Astrocyte of the cerebellum (primary cell): ENCODE measurements around the gene FLNC.

ENCODE experiments used
- DNase-seq: peaks from one replicate; pipeline ENCODE4 v3.0.0-alpha.2; 2011; ENCODE audit warnings: low read depth
- H3K4me3 ChIP-seq: 2 replicates; pipeline ENCODE4 v1.5.1; 2011; ENCODE audit warnings: mild to moderate bottlenecking, low read depth, low read length, moderate library complexity
- in situ Hi-C: cut with HindIII; loops from 2 replicates; pipeline ENCODE4 v1.10.0; 2017; ENCODE audit warnings: low sequenced_read_pairs
- TF ChIP-seq, protein P1 (sequence below): IDR thresholded peaks from 2 replicates; pipeline ENCODE4 v1.5.1; 2012; ENCODE audit warnings: low read length, low read depth, moderate library complexity, mild to moderate bottlenecking; ENCODE audit errors: missing control alignments

The FLNC gene

GRCh38 chr7:128889121-128889520, 58.9 kb downstream of the FLNC start:
- DNase-seq = no peak
- TF ChIP-seq, protein P1, sequence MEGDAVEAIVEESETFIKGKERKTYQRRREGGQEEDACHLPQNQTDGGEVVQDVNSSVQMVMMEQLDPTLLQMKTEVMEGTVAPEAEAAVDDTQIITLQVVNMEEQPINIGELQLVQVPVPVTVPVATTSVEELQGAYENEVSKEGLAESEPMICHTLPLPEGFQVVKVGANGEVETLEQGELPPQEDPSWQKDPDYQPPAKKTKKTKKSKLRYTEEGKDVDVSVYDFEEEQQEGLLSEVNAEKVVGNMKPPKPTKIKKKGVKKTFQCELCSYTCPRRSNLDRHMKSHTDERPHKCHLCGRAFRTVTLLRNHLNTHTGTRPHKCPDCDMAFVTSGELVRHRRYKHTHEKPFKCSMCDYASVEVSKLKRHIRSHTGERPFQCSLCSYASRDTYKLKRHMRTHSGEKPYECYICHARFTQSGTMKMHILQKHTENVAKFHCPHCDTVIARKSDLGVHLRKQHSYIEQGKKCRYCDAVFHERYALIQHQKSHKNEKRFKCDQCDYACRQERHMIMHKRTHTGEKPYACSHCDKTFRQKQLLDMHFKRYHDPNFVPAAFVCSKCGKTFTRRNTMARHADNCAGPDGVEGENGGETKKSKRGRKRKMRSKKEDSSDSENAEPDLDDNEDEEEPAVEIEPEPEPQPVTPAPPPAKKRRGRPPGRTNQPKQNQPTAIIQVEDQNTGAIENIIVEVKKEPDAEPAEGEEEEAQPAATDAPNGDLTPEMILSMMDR = no peak
- no peak overlapping the region for H3K4me3 ChIP-seq
- in situ Hi-C loops = no loop called here

- DNase-seq = no peak
- in situ Hi-C loops = no loop called here
- TF ChIP-seq, protein P1 = no peak
- H3K4me3 ChIP-seq = no peak overlapping the region
Measured at GRCh38 chr7:128890306-128891109, 60.3 kb downstream of the FLNC start.

- no peak for DNase-seq
- H3K4me3 ChIP-seq = no peak overlapping the region
- in situ Hi-C loops = no loop called here
- TF ChIP-seq, protein P1 = no peak
Measured at GRCh38 chr7:128891110-128891941, 61.1 kb downstream of the FLNC start.

GRCh38 chr7:128891942-128892269, 61.7 kb downstream of the FLNC start:
- in situ Hi-C loops = no loop called here
- DNase-seq = no peak
- H3K4me3 ChIP-seq = no peak overlapping the region
- TF ChIP-seq, protein P1 = no peak

DNA sequence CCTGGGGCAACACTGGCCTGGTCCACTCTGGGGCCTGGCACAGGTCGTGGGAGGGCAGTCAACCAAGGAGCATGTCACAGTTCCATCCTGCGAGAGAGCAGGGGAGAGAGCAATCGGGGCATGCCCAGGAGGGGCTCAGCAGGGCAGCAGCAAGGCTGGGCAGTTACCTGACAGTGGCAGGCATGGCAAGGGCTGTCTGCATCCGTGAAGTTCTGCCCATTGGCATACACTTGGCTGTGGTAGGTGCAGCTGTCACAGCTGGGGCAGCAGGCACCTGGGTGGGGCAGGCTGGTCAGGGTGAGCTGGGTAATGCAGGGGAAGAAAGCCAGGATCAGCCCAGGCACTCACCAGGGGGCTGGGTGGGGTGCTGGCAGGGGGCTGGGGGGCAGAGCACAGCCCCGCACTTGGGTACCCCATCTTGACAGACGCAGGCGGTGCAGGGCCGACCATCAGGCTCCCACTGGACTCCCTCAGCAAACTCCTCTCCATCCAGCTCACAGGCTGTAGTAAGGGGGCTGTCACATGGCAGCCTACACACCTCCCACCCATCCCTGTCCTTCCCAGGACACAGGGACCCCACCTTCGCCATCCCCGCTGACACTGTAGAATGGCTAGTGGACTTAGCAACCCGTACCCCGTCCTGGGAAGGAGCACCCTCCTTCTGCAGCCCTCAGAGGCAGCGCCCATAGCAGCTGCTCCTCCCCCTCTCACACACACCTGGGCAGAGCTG, 62.5 kb downstream of the FLNC start:
- TF ChIP-seq, protein P1 = no peak
- in situ Hi-C loops = no loop called here
- no peak for DNase-seq
- H3K4me3 ChIP-seq = no peak overlapping the region
